ENCODE data around the gene NR2C2. TPM values are rescaled to one million over a fixed set of nuclear protein-coding genes. Genes with fewer than 3 reads are reported as not detected.
A peak's percentile ranks its signal among the peaks of the same experiment; 100 is the strongest.

The NR2C2 gene
- total RNA-seq, 2 experiments from 2014 or later: 35.9 to 62.1 TPM

- Histone ChIP-seq H3K4me2 (ENCODE audit: low read length) (no peak overlapping the region), H3K36me3 (ENCODE audit: insufficient read depth, low read length) (no peaks in the 10 kb centered on the region), H3K9me3 (ENCODE audit: low read length) (no peaks in the 10 kb centered on the region), H2AFZ (ENCODE audit: low read length) (no peak overlapping the region), H3K27ac (ENCODE audit: low read depth, low read length, poor library complexity, severe bottlenecking) (no peak overlapping the region), H3K4me1 (ENCODE audit: insufficient read depth, low read length, poor library complexity, severe bottlenecking) (no peaks in the 10 kb centered on the region), H3K4me3 (ENCODE audit: low read depth, low read length, poor library complexity, severe bottlenecking) (no peak overlapping the region), H3K79me2 (ENCODE audit: insufficient read depth, low read depth, low read length) (no peaks in the 10 kb centered on the region), H3K9me2 (ENCODE audit: insufficient read depth, low read length) (no peaks in the 10 kb centered on the region), H4K20me1 (ENCODE audit: insufficient read depth, low read length) (no peaks in the 10 kb centered on the region)
- intact Hi-C loops (cut with micrococcal nuclease; ENCODE audit: unreplicated experiment): no loop called here
- POLR2A ChIA-PET: no interaction called here
- DNase-seq (ENCODE audit: low spot score): no peak
- TF ChIP-seq, protein P1, sequence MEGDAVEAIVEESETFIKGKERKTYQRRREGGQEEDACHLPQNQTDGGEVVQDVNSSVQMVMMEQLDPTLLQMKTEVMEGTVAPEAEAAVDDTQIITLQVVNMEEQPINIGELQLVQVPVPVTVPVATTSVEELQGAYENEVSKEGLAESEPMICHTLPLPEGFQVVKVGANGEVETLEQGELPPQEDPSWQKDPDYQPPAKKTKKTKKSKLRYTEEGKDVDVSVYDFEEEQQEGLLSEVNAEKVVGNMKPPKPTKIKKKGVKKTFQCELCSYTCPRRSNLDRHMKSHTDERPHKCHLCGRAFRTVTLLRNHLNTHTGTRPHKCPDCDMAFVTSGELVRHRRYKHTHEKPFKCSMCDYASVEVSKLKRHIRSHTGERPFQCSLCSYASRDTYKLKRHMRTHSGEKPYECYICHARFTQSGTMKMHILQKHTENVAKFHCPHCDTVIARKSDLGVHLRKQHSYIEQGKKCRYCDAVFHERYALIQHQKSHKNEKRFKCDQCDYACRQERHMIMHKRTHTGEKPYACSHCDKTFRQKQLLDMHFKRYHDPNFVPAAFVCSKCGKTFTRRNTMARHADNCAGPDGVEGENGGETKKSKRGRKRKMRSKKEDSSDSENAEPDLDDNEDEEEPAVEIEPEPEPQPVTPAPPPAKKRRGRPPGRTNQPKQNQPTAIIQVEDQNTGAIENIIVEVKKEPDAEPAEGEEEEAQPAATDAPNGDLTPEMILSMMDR (conservative IDR thresholded peaks at IDR 0.05; ENCODE audit: low read length): no peak
- no peak for TF ChIP-seq EZH2phosphoT487 (IDR thresholded peaks at IDR 0.05; ENCODE audit: borderline replicate concordance, low read depth, low read length)
- CTCF ChIA-PET (ENCODE audit: unreplicated experiment): no interaction called here
- no TSS peak for BruUV-seq (replicated peaks)
Observed at GRCh38 chr3:14914779-14915117, 32.6 kb upstream of the NR2C2 start.

DNA sequence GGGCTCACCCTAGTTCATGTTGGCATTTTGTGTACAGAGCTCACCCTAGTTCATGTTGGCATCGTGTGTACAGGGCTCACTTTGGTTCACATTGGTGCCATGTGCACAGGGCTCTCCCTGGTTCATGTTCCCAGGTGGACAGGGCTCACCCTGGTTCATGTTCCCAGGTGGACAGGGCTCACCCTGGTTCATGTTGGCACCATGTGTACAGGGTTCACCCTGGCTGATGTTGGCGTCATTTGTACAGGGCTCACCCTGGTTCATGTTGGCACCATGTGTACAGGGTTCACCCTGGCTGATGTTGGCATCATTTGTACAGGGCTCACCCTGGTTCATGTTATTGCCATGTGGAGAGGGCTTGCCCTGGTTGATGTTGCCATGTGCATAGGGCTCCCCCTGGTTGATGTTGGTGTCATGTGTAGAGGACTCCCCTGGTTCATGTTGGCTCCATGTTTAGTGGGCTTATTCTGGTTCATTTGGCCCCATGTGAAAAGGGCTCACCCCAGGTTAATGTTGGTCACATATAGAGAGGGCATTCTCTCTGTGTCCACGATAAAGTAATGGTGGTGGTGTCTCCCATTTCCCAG, 31.7 kb upstream of the NR2C2 start:
- ChIA-PET POLR2A (interaction anchor here (0.6 to 1.1 kb wide), 2 partner anchors 265 to 319 kb away, joined by 3 read pairs; no protein-coding TSS in a partner anchor), CTCF (ENCODE audit: unreplicated experiment) (no interaction called here)
- no TSS peak for BruUV-seq (replicated peaks)
- no peak overlapping the region for H3K27ac ChIP-seq (ENCODE audit: low read depth, low read length, poor library complexity, severe bottlenecking)
- intact Hi-C loops (cut with micrococcal nuclease; ENCODE audit: unreplicated experiment): no loop called here
- H3K4me2 ChIP-seq (ENCODE audit: low read length): no peak overlapping the region
- H3K9me2 ChIP-seq (ENCODE audit: insufficient read depth, low read length): no peaks in the 10 kb centered on the region
- TF ChIP-seq EZH2phosphoT487 (IDR thresholded peaks at IDR 0.05; ENCODE audit: borderline replicate concordance, low read depth, low read length): no peak
- TF ChIP-seq, protein P1 (conservative IDR thresholded peaks at IDR 0.05; ENCODE audit: low read length): peak; percentile 32; the same call in 1 of the 2 replicates
- H3K36me3 ChIP-seq (ENCODE audit: insufficient read depth, low read length): no peaks in the 10 kb centered on the region
- peak; percentile 8 for DNase-seq (ENCODE audit: low spot score)
- no peaks in the 10 kb centered on the region for H3K79me2 ChIP-seq (ENCODE audit: insufficient read depth, low read depth, low read length)
- H4K20me1 ChIP-seq (ENCODE audit: insufficient read depth, low read length): no peaks in the 10 kb centered on the region
- no peak overlapping the region for H3K4me3 ChIP-seq (ENCODE audit: low read depth, low read length, poor library complexity, severe bottlenecking)
- no peaks in the 10 kb centered on the region for H3K4me1 ChIP-seq (ENCODE audit: insufficient read depth, low read length, poor library complexity, severe bottlenecking)
- no peaks in the 10 kb centered on the region for H3K9me3 ChIP-seq (ENCODE audit: low read length)
- no peak overlapping the region for H2AFZ ChIP-seq (ENCODE audit: low read length)

- ChIA-PET POLR2A (interaction anchor here (1.1 kb wide), 1 partner anchor 103 kb away, joined by 3 read pairs; no protein-coding TSS in a partner anchor), CTCF (ENCODE audit: unreplicated experiment) (no interaction called here)
- intact Hi-C loops (cut with micrococcal nuclease; ENCODE audit: unreplicated experiment): no loop called here
- TF ChIP-seq, protein P1 (conservative IDR thresholded peaks at IDR 0.05; ENCODE audit: low read length): no peak
- Histone ChIP-seq H3K27ac (ENCODE audit: low read depth, low read length, poor library complexity, severe bottlenecking) (no peak overlapping the region), H3K4me3 (ENCODE audit: low read depth, low read length, poor library complexity, severe bottlenecking) (no peak overlapping the region), H3K4me2 (ENCODE audit: low read length) (no peak overlapping the region), H4K20me1 (ENCODE audit: insufficient read depth, low read length) (no peaks in the 10 kb centered on the region), H3K9me3 (ENCODE audit: low read length) (no peaks in the 10 kb centered on the region), H3K9me2 (ENCODE audit: insufficient read depth, low read length) (no peaks in the 10 kb centered on the region), H2AFZ (ENCODE audit: low read length) (no peak overlapping the region), H3K79me2 (ENCODE audit: insufficient read depth, low read depth, low read length) (no peaks in the 10 kb centered on the region), H3K4me1 (ENCODE audit: insufficient read depth, low read length, poor library complexity, severe bottlenecking) (no peaks in the 10 kb centered on the region), H3K36me3 (ENCODE audit: insufficient read depth, low read length) (no peaks in the 10 kb centered on the region)
- no TSS peak for BruUV-seq (replicated peaks)
- DNase-seq (ENCODE audit: low spot score): no peak
Observed at GRCh38 chr3:14918356-14918860, 29.0 kb upstream of the NR2C2 start.

All from OCI-LY7 (cell line).